ENCODE data around the gene ATG9B. TPM values are rescaled to one million over a fixed set of nuclear protein-coding genes. Genes with fewer than 3 reads are reported as not detected.
A peak's percentile ranks its signal among the peaks of the same experiment; 100 is the strongest.

Gene ATG9B
- total and polyA plus RNA-seq, 9 of the 15 experiments (the other 6 are each of a cell fraction or from before 2014, with no cell fraction given) = 0.29 to 8.0 (median 2.1) TPM

GRCh38 chr7:151066273-151066974, 42.1 kb upstream of the ATG9B start:
- Histone ChIP-seq H2AFZ (ENCODE audit: low read depth, low read length) (no peak overlapping the region), H4K20me1 (replicated peaks; ENCODE audit: control insufficient read depth, insufficient read depth, low read length) (no peaks in the 10 kb centered on the region; the same call in 1 of the 2 replicates), H3K36me3 (ENCODE audit: control insufficient read depth, insufficient read depth, low read length) (peaks cover 91% of the 10 kb centered on the region), H3K4me1 (replicated peaks in 1 of 2; ENCODE audit: control insufficient read depth in 2 of 2, insufficient read depth in 2 of 2, low read length in 2 of 2) (peaks cover 20 to 66% of the 10 kb centered on the region in 2 experiments), H3K9me3 (replicated peaks; ENCODE audit: control insufficient read depth, insufficient read depth, low read depth, low read length) (no peaks in the 10 kb centered on the region), H3K4me3 (no peak overlapping the region), H3K4me2 (ENCODE audit: insufficient read depth, low read length) (no peak overlapping the region), H3K9me1 (ENCODE audit: control insufficient read depth, insufficient read depth, low read length) (no peaks in the 10 kb centered on the region), H3K79me2 (ENCODE audit: control insufficient read depth, insufficient read depth, low read length) (peaks cover 42% of the 10 kb centered on the region), H3K9ac (ENCODE audit: insufficient read depth in 1 of 2, low read depth in 2 of 2, low read length in 2 of 2) (peak overlapping the region in 1 of 2 experiments; percentile 52; a peak in 2 of 4 replicates), H3K27ac (ENCODE audit: extremely low read depth, low read depth, low read length) (no peak overlapping the region), H3K27me3 (ENCODE audit: control insufficient read depth in 2 of 2, insufficient read depth in 2 of 2, low read length in 2 of 2) (no peaks in the 10 kb centered on the region)
- no peak for DNase-seq (ENCODE audit: extremely low read depth in 1 of 4, low spot score in 3 of 4)
- no peak for FAIRE-seq
- ChIA-PET CTCF (ENCODE audit: low intra/inter-chr PET ratio) (no interaction called here), POLR2A (interaction anchor here (0.7 to 5.0 kb wide), 4 partner anchors 12 to 35 kb away, joined by 3 to 24 read pairs (median 11); partner anchors contain the start of genes FASTK and TMUB1)
- in situ Hi-C loops (cut with MboI) = no loop called here
- ATAC-seq = no peak
- WGBS (ENCODE audit: insufficient coverage, low coverage, missing lambda C conversion rate) = 94% methylated on average over 39 of the region's 39 CpGs
- no TSS peak for BruUV-seq (replicated peaks)
- intact Hi-C loops (cut with micrococcal nuclease) = no loop called here
- TF ChIP-seq ERF (CRISPR knock-in tag; IDR thresholded peaks at IDR 0.05) = no peak
- TF ChIP-seq RBFOX2 (IDR thresholded peaks at IDR 0.05; ENCODE audit: low read depth, low read length) = peak; percentile 60
- no peak for TF ChIP-seq TAF1 (IDR thresholded peaks at IDR 0.05; ENCODE audit: control insufficient read depth, extremely low read depth, insufficient read depth, low read length, severe bottlenecking)
- TF ChIP-seq HOXB6 (CRISPR knock-in tag; IDR thresholded peaks at IDR 0.05; ENCODE audit: borderline replicate concordance) = no peak
- no peak for TF ChIP-seq ZNF212 (CRISPR knock-in tag; IDR thresholded peaks at IDR 0.05)
- no peak for TF ChIP-seq OTX1 (CRISPR knock-in tag; IDR thresholded peaks at IDR 0.05)
- TF ChIP-seq FOXK1 (CRISPR knock-in tag; IDR thresholded peaks at IDR 0.05; ENCODE audit: borderline replicate concordance) = no peak
- no peak for TF ChIP-seq EHMT2 (IDR thresholded peaks at IDR 0.05)
- no peak for TF ChIP-seq THAP7 (CRISPR knock-in tag; IDR thresholded peaks at IDR 0.05)
- no peak for TF ChIP-seq ARNT (IDR thresholded peaks at IDR 0.05)
- TF ChIP-seq RBM25 (IDR thresholded peaks at IDR 0.05; ENCODE audit: low read depth, low read length, severe bottlenecking) = no peak
- TF ChIP-seq ZBTB9 (CRISPR knock-in tag; IDR thresholded peaks at IDR 0.05) = no peak
- no peak for TF ChIP-seq ZNF274 (IDR thresholded peaks at IDR 0.05; ENCODE audit: borderline replicate concordance, low read depth, low read length)
- TF ChIP-seq ETS1 (conservative IDR thresholded peaks at IDR 0.05; ENCODE audit: control insufficient read depth, low read depth, low read length) = 0 out of 2 replicates have a peak, but pooled peaks have one; percentile 20
- TF ChIP-seq ZNF282 (CRISPR knock-in tag; IDR thresholded peaks at IDR 0.05) = no peak
- TF ChIP-seq ZNF121 (CRISPR knock-in tag; conservative IDR thresholded peaks at IDR 0.05) = no peak
- TF ChIP-seq USF1 (CRISPR knock-in tag; IDR thresholded peaks at IDR 0.05) = no peak
- TF ChIP-seq PCBP1 (IDR thresholded peaks at IDR 0.05; ENCODE audit: low read depth, low read length, poor library complexity, severe bottlenecking) = peak; percentile 27
- TF ChIP-seq BRCA1 (IDR thresholded peaks at IDR 0.05) = no peak
- no peak for TF ChIP-seq BRCA1 (CRISPR knock-in tag; IDR thresholded peaks at IDR 0.05)
